Hepatocyte (in vitro differentiated cells): ENCODE results near the gene QRICH1. TPM values are rescaled to one million over a fixed set of nuclear protein-coding genes. Genes with fewer than 3 reads are reported as not detected.

Source experiments
- DNase-seq: peaks from one replicate; pipeline ENCODE4 v3.0.0-alpha.2; 2016; ENCODE audit warnings: low spot score
- H2AFZ ChIP-seq: fragments of 200-600 bp; sonication (generic); 2 replicates; pipeline ENCODE4 v1.6.0; 2016; ENCODE audit warnings: antibody characterized with exemption, mild to moderate bottlenecking
- H3K27ac ChIP-seq: fragments of 200-600 bp; sonication (generic); 2 replicates; pipeline ENCODE4 v1.5.1; 2016; ENCODE audit warnings: mild to moderate bottlenecking
- H3K27me3 ChIP-seq: fragments of 200-600 bp; sonication (generic); 2 replicates; pipeline ENCODE4 v1.6.1; 2016
- H3K36me3 ChIP-seq: fragments of 200-600 bp; sonication (generic); replicated peaks from 2 replicates; pipeline ENCODE4 v1.5.1; 2016; ENCODE audit warnings: low read depth; ENCODE audit not compliant: insufficient read depth
- H3K4me1 ChIP-seq: fragments of 200-600 bp; sonication (generic); 2 replicates; pipeline ENCODE4 v1.5.1; 2016; ENCODE audit warnings: mild to moderate bottlenecking, moderate library complexity; ENCODE audit not compliant: insufficient read depth
- H3K4me2 ChIP-seq: fragments of 200-600 bp; sonication (generic); 2 replicates; pipeline ENCODE4 v1.6.0; 2016
- H3K4me3 ChIP-seq: fragments of 200-600 bp; sonication (generic); 2 replicates; pipeline ENCODE4 v1.5.1; 2016; ENCODE audit warnings: mild to moderate bottlenecking
- H3K79me2 ChIP-seq: fragments of 200-600 bp; sonication (generic); 2 replicates; pipeline ENCODE4 v1.6.0; 2017; ENCODE audit warnings: mild to moderate bottlenecking
- H3K9me2 ChIP-seq: fragments of 200-600 bp; sonication (generic); replicated peaks from 2 replicates; pipeline ENCODE4 v1.6.0; 2017; ENCODE audit warnings: mild to moderate bottlenecking; ENCODE audit not compliant: insufficient read depth
- H3K9me3 ChIP-seq: fragments of 200-600 bp; sonication (generic); 2 replicates; pipeline ENCODE4 v1.5.1; 2016; ENCODE audit warnings: low read depth, mild to moderate bottlenecking
- H4K20me1 ChIP-seq: fragments of 200-600 bp; sonication (generic); 2 replicates; pipeline ENCODE4 v1.6.0; 2016; ENCODE audit warnings: mild to moderate bottlenecking; ENCODE audit not compliant: insufficient read depth, poor library complexity, severe bottlenecking
- EZH2 ChIP-seq: fragments of 200-600 bp; sonication (generic); IDR thresholded peaks from 2 replicates; pipeline ENCODE4 v1.6.1; 2016; ENCODE audit warnings: antibody characterized with exemption, mild to moderate bottlenecking, borderline replicate concordance
- EZH2phosphoT487 ChIP-seq: fragments of 200-600 bp; sonication (generic); IDR thresholded peaks from one replicate; pipeline ENCODE4 v1.6.1; 2018; ENCODE audit warnings: antibody characterized with exemption, mild to moderate bottlenecking, low read depth, moderate library complexity; ENCODE audit not compliant: unreplicated experiment, severe bottlenecking
- WGBS: methylation state at CpG from one replicate; pipeline ENCODE4 v1.1.6; 2016; ENCODE audit warnings: low lambda C conversion rate; ENCODE audit errors: missing lambda C conversion rate; 5-methylcytosine and 5-hydroxymethylcytosine counted together
- polyA plus RNA-seq: library from polyadenylated mRNA; unstranded; fragments of >200 nt; fragmentation: Nextera tagmentation; extraction: Ambion mirVana; gene quantifications from 2 replicates; pipeline ENCODE4 v1.2.1, GENCODE V29; 2016
- total RNA-seq: library from RNA; depleted of rRNA; stranded (reverse); fragments of >200 nt; gene quantifications from 2 replicates; pipeline ENCODE4 v1.2.3, GENCODE V29; 2014
- TF ChIP-seq, protein P1 (sequence below): fragments of 200-600 bp; sonication (generic); IDR thresholded peaks from 2 replicates; pipeline ENCODE4 v1.5.1; 2016; ENCODE audit warnings: antibody characterized with exemption, mild to moderate bottlenecking; ENCODE audit not compliant: poor library complexity

QRICH1 gene
- total and polyA plus RNA-seq, 2 experiments from 2014 or later = 42.6 to 79.9 TPM

DNA sequence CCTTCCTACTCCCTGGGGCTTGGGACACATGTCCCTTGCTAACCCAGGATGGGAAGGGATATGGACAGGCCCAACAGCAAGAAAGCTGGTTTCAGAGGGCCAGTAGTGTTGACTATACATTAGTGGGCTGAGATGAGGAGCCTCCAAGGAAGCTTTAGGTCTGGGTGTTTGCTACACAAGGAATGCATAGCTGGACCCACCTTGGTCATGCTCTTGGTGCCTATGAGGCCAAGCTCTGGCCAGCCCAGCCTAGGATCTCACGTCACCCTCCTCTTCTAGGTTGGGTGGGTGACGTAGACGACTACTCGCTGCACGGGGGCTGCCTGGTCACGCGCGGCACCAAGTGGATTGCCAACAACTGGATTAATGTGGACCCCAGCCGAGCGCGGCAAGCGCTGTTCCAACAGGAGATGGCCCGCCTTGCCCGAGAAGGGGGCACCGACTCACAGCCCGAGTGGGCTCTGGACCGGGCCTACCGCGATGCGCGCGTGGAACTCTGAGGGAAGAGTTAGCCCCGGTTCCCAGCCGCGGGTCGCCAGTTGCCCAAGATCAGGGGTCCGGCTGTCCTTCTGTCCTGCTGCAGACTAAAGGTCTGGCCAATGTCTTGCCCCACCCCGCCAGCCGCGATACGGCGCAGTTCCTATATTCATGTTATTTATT, 87.3 kb downstream of the QRICH1 start:
- Histone ChIP-seq H4K20me1 (peaks cover 35% of the 10 kb centered on the region), H3K79me2 (peaks cover 40% of the 10 kb centered on the region), H3K9me3 (no peaks in the 10 kb centered on the region), H3K4me3 (peak overlapping the region; percentile 40), H3K4me1 (peaks cover 4% of the 10 kb centered on the region), H3K4me2 (peak overlapping the region; percentile 88), H3K9me2 (no peaks in the 10 kb centered on the region), H3K27ac (peak overlapping the region; percentile 95), H3K27me3 (no peaks in the 10 kb centered on the region), H2AFZ (peak overlapping the region; percentile 47), H3K36me3 (no peaks in the 10 kb centered on the region)
- TF ChIP-seq, protein P1, sequence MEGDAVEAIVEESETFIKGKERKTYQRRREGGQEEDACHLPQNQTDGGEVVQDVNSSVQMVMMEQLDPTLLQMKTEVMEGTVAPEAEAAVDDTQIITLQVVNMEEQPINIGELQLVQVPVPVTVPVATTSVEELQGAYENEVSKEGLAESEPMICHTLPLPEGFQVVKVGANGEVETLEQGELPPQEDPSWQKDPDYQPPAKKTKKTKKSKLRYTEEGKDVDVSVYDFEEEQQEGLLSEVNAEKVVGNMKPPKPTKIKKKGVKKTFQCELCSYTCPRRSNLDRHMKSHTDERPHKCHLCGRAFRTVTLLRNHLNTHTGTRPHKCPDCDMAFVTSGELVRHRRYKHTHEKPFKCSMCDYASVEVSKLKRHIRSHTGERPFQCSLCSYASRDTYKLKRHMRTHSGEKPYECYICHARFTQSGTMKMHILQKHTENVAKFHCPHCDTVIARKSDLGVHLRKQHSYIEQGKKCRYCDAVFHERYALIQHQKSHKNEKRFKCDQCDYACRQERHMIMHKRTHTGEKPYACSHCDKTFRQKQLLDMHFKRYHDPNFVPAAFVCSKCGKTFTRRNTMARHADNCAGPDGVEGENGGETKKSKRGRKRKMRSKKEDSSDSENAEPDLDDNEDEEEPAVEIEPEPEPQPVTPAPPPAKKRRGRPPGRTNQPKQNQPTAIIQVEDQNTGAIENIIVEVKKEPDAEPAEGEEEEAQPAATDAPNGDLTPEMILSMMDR = no peak
- TF ChIP-seq EZH2phosphoT487 = no peak
- TF ChIP-seq EZH2 = no peak
- DNase-seq = peak; percentile 67
- WGBS = 5% methylated on average over 31 of the region's 32 CpGs

DNA sequence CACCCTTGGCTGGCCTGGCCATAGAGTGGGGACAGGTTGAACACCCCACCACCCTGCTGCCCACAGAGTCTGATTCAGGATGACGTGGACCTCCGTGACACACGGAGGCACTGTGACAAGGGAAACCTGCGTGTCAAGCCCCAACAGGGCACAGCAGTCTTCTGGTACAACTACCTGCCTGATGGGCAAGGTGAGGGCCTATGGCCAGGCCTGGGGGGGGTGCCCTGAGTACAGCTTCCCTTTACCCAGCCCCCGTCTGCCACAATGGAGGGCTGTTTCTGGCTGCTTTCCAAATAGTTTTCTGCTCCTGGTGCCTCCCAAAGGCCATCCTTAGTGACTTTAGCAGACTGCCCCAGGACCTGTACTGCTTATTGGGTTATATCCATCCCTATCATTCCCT, 87.9 kb downstream of the QRICH1 start:
- TF ChIP-seq EZH2phosphoT487 (no peak), EZH2 (no peak)
- TF ChIP-seq, protein P1 = no peak
- H3K27me3 ChIP-seq = no peaks in the 10 kb centered on the region
- peak overlapping the region; percentile 95 for H3K27ac ChIP-seq
- no peaks in the 10 kb centered on the region for H3K9me3 ChIP-seq
- peaks cover 35% of the 10 kb centered on the region for H3K79me2 ChIP-seq
- no peaks in the 10 kb centered on the region for H3K9me2 ChIP-seq
- peaks cover 4% of the 10 kb centered on the region for H3K4me1 ChIP-seq
- DNase-seq = no peak
- peaks cover 30% of the 10 kb centered on the region for H4K20me1 ChIP-seq
- no peak overlapping the region for H3K4me3 ChIP-seq
- no peak overlapping the region for H2AFZ ChIP-seq
- H3K36me3 ChIP-seq = no peaks in the 10 kb centered on the region
- 97% methylated on average over 5 of the region's 5 CpGs for WGBS
- peak overlapping the region; percentile 88 for H3K4me2 ChIP-seq

DNA sequence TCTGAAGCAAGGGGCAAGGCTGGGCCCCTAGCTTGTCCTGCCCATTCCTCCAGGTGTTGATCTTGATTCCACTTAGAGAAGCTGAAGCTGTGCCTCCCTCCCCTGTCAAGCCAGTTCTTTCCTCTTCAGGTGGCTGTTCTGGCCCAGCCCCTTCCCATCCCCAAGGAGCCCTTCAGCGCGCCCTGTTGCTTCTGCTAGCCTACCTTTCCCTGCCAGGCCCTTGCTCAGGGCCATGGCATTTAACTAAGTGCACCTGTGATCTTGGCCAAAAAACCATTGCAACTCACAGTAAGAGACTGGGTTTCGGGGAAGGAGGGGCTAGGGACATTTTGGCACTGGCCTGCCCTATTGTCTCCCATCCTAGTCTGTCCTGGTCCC, 88.6 kb downstream of the QRICH1 start:
- no peaks in the 10 kb centered on the region for H3K9me2 ChIP-seq
- H2AFZ ChIP-seq = no peak overlapping the region
- H3K27ac ChIP-seq = no peak overlapping the region
- TF ChIP-seq, protein P1 = no peak
- TF ChIP-seq EZH2phosphoT487 (no peak), EZH2 (no peak)
- WGBS = 96% methylated on average over 3 of the region's 3 CpGs
- peaks cover 7% of the 10 kb centered on the region for H3K4me1 ChIP-seq
- no peaks in the 10 kb centered on the region for H3K9me3 ChIP-seq
- no peak for DNase-seq
- H3K4me3 ChIP-seq = no peak overlapping the region
- no peaks in the 10 kb centered on the region for H3K36me3 ChIP-seq
- H4K20me1 ChIP-seq = peaks cover 24% of the 10 kb centered on the region
- H3K27me3 ChIP-seq = no peaks in the 10 kb centered on the region
- H3K4me2 ChIP-seq = no peak overlapping the region
- peaks cover 28% of the 10 kb centered on the region for H3K79me2 ChIP-seq
